NCI-H128 (cell line): ENCODE data around the gene CHST7.
A peak's percentile ranks its signal among the peaks of the same experiment; 100 is the strongest.

Experiments
- DNase-seq: peaks from one replicate; lab custom pipeline; 2025; ENCODE audit not compliant: unreplicated experiment; lab: John Stamatoyannopoulos, UW

The CHST7 gene

DNA sequence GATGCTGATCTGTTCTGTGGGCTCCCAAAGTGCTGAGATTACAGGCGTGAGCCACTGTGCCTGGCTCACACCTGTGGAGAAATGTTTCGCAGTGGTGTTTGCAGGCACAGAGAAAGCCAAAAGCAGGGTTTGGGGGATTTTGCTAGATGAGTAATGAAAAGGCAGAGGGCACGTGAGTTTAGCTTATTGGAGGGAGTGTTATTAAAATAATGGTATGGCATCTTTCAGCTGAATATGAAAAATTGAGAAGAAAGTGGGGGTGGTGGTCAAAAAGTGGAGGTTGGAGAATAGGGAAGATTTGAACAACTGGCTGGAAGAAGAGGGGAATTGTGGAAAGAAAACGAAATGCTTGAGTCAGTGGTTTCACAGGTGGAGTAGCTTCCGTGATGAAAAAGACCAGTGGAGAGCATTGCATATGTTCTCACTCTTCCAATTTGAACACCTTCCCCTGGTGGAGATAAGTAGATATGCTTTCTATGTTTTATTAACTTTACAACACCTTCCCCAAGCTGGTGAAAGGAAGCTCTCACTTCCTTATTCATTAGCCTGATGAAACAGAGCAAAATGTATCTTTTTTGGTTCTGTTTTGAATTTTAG, 1.1 kb upstream of the CHST7 start:
- no peak for DNase-seq

DNA sequence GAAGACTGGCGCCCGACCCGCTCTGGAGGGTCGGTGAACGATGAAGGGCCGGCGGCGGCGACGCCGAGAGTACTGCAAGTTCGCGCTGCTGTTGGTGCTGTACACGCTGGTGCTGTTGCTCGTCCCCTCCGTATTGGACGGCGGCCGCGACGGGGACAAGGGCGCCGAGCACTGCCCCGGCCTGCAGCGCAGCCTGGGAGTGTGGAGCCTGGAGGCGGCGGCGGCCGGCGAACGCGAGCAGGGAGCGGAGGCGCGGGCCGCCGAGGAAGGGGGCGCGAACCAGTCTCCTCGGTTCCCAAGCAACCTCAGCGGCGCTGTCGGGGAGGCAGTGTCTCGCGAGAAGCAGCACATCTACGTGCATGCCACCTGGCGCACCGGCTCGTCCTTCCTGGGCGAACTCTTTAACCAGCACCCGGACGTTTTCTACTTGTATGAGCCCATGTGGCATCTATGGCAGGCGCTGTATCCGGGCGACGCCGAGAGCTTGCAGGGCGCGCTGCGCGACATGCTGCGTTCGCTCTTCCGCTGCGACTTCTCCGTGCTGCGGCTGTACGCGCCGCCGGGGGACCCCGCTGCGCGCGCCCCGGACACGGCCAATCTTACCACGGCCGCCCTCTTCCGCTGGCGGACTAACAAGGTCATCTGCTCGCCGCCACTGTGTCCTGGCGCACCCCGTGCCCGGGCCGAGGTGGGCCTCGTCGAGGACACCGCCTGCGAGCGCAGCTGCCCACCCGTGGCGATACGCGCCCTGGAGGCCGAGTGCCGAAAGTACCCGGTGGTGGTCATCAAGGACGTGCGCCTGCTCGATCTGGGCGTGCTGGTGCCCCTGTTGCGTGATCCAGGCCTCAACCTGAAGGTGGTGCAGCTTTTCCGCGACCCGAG, 568 bp downstream of the CHST7 start:
- peak; percentile 34 for DNase-seq

DNA sequence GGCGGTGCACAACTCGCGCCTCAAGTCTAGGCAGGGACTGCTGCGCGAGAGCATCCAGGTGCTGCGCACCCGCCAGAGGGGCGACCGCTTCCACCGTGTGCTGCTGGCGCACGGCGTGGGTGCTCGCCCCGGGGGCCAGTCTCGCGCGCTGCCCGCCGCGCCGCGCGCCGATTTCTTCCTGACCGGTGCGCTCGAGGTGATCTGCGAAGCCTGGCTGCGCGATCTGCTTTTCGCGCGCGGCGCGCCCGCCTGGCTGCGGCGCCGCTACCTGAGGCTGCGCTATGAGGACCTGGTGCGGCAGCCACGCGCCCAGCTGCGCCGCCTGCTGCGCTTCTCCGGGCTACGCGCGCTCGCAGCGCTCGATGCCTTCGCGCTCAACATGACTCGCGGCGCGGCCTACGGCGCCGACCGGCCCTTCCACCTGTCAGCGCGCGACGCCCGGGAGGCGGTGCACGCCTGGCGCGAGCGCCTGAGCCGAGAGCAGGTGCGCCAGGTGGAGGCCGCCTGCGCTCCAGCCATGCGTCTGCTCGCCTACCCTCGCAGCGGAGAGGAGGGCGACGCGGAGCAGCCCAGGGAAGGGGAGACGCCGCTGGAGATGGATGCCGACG, 1.3 kb downstream of the CHST7 start:
- peak; percentile 4 for DNase-seq

DNA sequence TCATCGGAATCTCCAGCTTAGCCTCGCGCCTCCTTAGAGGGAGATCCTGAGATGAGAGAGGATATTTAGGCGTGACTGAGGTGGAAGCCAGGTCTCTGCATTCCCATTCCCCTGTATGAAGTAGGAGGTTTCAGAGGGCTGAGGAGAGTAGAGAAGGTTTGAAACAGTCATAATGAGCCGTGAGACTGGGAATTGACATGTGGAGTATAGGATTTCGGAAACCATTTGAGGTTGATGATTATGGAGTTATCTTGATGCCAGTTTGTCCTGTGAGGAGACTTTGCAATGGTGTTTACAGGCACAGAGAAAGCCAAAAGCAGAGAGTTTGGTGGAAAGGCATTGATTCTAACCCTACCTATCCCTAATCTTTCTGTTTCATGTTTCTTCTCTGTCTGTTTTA, 2.0 kb downstream of the CHST7 start:
- DNase-seq = no peak

- DNase-seq = no peak
Observed at GRCh38 chrX:46575991-46576392, 2.4 kb downstream of the CHST7 start.

DNA sequence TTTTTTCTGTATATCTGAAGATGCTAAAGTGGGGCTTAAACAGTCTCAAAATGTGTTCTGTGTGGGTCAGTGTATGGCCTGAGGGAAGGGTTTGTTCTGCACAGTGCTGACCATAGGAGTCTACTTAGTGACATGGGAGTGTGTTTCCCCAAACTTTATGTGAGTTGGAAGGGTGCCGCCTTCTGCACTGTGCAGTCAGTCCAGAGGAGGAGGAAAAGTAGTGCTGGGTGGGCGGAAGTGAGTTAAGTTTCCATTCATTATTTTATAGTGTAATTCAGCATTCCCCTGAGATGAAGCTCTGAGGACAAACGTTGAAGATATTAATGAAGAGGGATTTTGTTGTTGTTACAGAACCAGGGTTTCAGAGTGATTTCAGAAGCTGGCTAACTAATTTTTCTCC, 2.9 kb downstream of the CHST7 start:
- no peak for DNase-seq

DNA sequence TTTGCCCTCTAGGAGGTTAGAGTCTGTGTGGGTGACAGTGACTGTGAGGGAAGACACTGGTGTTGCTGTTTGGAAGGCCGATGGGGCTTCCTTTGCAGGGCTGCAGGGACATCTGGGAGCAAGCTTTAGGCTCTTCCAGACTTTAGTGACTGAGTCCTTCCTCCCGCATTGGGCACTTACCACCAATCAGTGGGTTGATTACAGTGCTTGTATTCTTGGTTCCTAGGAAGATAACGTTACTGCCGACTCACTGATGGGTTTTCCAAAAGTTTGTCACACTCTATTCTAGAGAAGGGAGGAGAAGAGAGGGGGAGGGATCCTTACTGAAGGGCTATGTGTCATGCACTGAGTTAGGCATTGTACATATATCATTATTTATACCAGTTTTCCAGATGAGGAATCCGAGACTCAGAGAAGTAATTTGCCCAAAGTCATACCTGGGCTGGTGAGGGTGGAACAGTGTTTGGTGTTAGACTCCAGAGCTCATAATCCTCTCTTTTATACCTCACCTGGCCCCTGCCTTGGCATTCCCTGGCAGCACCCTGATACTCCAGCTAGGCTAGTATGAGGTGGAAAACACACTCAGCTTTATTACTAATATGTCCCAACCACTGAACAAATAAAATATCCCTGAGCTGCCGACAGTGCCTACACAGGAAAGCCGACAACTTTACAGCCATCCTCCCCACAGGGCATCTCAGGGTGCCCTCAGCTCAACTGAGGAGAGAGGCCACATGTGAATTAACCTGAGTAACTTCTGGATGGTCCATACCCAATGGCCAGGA, 3.8 kb downstream of the CHST7 start:
- DNase-seq = no peak

- DNase-seq = no peak
Observed at GRCh38 chrX:46579250-46579649, 5.7 kb downstream of the CHST7 start.

DNA sequence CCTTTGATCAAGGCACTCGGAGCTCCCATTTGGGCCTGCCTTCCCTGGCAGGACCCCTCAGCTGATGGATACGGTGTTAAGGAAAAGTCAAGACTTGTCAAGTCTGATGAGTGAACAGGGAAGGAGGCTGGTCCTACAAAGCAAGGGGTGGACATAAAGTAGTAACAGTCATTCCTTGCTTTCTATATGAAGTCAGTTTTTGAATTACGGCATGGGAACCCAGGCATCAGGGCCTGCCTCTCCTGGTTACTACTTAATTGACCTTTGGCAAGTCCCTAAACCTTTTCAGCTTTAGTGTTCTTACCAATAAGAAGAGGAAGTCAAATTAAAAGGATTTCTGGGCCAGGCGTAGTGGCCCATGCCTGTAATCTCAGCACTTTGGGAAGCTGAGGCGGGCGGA, 7.0 kb downstream of the CHST7 start:
- no peak for DNase-seq

DNA sequence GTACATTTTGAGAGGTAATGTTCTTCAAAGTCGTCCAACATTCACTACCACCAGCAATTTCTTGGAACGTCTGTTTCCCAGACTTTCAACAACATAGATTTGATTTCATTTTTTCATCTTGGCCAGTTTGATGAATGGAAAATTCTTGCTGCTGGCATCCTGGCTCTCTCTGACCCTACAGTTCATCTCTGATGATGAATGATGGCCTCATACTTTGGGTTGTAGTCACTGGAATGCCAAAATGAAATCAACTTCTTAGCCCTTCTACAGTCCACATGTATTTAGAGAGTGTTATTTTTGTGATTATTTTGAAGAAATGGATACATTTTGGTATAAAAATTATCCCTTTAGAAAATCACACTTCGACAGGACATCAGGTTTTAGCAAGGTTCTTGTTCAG, 8.8 kb downstream of the CHST7 start:
- DNase-seq = no peak

- DNase-seq = no peak
Observed at GRCh38 chrX:46582966-46583365, 9.4 kb downstream of the CHST7 start.

DNA sequence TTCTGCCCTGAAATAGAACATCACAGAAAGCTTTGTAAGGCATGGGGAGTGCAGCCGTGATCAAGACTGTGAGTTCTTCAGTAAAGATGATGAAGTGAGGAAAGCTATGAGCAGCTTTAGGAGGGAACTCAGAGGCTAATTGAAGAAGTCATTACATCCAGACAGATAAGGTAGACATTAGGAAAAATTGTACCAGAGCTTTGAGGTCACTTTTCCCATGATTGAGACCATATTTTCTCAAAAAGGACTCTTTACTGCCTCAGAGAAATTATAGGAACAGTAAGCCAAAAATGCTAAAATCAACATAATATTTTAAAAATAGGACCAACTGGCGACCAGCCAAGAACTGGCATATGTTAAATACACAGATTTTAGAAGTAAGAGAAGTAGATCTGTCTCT, 11.2 kb downstream of the CHST7 start:
- no peak for DNase-seq

DNA sequence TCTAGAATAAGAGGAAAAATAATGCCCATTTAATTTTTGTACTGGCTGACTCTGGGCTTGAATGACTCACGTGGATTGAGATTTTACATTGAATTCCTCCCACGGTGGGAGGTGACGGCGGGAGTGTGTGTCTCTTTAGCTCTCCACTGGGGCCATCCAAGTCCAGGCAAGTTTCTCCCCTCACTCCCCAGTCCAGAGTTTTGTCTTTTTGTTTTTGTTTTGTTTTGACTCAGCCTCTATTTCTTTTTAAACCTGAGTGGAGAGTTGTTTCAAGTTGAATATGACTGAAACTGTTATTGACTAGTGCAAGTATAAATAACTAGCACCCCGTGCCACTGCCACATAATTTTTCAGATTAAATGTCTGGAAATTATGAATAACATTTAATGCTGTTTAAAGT, 13.6 kb downstream of the CHST7 start:
- DNase-seq = no peak

DNA sequence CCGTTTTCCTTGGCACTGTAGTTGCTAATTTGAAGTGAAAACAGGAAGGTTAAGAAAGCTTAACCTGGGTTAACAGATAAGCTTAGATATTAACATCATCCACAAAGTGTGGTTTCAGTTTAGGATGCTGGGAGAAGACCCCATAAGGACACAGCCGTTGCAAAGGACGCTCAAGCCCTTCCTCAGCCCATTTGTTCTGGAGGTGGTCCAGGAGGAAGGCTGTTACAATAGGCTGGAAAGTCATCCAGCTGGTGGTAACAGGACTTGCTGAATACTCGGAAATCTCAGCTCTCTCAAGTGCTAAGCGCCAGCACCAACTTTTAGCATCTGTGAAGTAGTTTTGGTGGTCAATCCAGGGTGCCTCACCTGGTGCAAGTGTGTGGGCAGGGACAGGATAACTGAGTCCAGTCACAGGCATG, 14.2 kb downstream of the CHST7 start:
- no peak for DNase-seq

GRCh38 chrX:46588263-46588662, 14.7 kb downstream of the CHST7 start:
- DNase-seq = no peak

GRCh38 chrX:46589977-46590723, 16.6 kb downstream of the CHST7 start:
- no peak for DNase-seq

GRCh38 chrX:46595084-46595483, 21.5 kb downstream of the CHST7 start:
- DNase-seq = no peak

GRCh38 chrX:46597208-46597607, 23.6 kb downstream of the CHST7 start:
- DNase-seq = no peak

DNA sequence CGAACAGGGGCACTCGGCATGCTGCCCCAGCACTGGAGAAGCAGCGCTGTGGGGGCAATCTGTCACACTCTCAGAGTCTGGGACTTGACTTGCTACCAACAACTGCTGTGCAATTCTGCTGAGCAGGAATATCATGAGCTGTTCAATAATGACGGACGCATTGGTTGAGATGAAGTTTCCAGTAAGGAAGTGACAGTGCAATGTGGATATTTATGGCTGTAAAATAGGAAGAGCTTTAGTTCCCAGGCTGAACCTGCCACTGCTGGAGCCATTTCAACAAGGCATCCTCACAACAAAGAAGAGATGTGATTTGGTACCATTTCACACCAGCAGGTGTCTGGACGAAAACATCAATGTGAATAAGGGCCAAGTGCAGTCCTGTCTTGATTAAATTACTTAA, 24.2 kb downstream of the CHST7 start:
- DNase-seq = no peak

GRCh38 chrX:46599051-46599560, 25.5 kb downstream of the CHST7 start:
- no peak for DNase-seq

- DNase-seq = no peak
Observed at GRCh38 chrX:46601283-46601682, 27.7 kb downstream of the CHST7 start.
